ENCODE data around the gene INSM2.

Gene INSM2

GRCh38 chr14:35535483-35536112, 1.6 kb downstream of the INSM2 start:
- Histone ChIP-seq H3K4me2 (no peak overlapping the region), H3K4me3 (no peak overlapping the region), H3K27me3 (peaks cover 54% of the 10 kb centered on the region), H3K9ac (no peak overlapping the region), H3K9me3 (peaks cover 11% of the 10 kb centered on the region), H3K4me1 (peaks cover 31% of the 10 kb centered on the region), H3K36me3 (no peaks in the 10 kb centered on the region), H4K20me1 (peaks cover 26% of the 10 kb centered on the region), H3K27ac (no peak overlapping the region)
- no peak for TF ChIP-seq Cebpa-rat (IDR thresholded peaks at IDR 0.05)

- Histone ChIP-seq H3K4me3 (no peak overlapping the region), H3K27me3 (peaks cover 11% of the 10 kb centered on the region), H3K9me3 (peaks cover 7% of the 10 kb centered on the region), H3K36me3 (no peaks in the 10 kb centered on the region), H3K9ac (no peak overlapping the region), H3K4me2 (peak overlapping the region; percentile 62), H3K4me1 (peaks cover 14% of the 10 kb centered on the region), H4K20me1 (peaks cover 8% of the 10 kb centered on the region), H3K27ac (no peak overlapping the region)
- no peak for TF ChIP-seq Cebpa-rat (IDR thresholded peaks at IDR 0.05)
These were observed 6.0 kb downstream of the INSM2 start for GRCh38 chr14:35539969-35540368.

GRCh38 chr14:35543006-35543405, 9.0 kb downstream of the INSM2 start:
- H4K20me1 ChIP-seq, result no peaks in the 10 kb centered on the region
- H3K4me3 ChIP-seq, result no peak overlapping the region
- TF ChIP-seq Cebpa-rat (IDR thresholded peaks at IDR 0.05), result no peak
- no peaks in the 10 kb centered on the region for H3K27me3 ChIP-seq
- no peaks in the 10 kb centered on the region for H3K9me3 ChIP-seq
- H3K9ac ChIP-seq, result no peak overlapping the region
- peaks cover 13% of the 10 kb centered on the region for H3K4me1 ChIP-seq
- no peak overlapping the region for H3K27ac ChIP-seq
- H3K36me3 ChIP-seq, result no peaks in the 10 kb centered on the region
- no peak overlapping the region for H3K4me2 ChIP-seq

GRCh38 chr14:35549551-35549950, 15.6 kb downstream of the INSM2 start:
- no peaks in the 10 kb centered on the region for H3K36me3 ChIP-seq
- H3K27ac ChIP-seq, result no peak overlapping the region
- no peak overlapping the region for H3K9ac ChIP-seq
- H3K4me3 ChIP-seq, result no peak overlapping the region
- H3K4me2 ChIP-seq, result no peak overlapping the region
- no peaks in the 10 kb centered on the region for H3K27me3 ChIP-seq
- TF ChIP-seq Cebpa-rat (IDR thresholded peaks at IDR 0.05), result no peak
- H4K20me1 ChIP-seq, result no peaks in the 10 kb centered on the region
- no peaks in the 10 kb centered on the region for H3K4me1 ChIP-seq
- no peaks in the 10 kb centered on the region for H3K9me3 ChIP-seq

- no peak for TF ChIP-seq Cebpa-rat (IDR thresholded peaks at IDR 0.05)
- Histone ChIP-seq H3K4me1 (no peaks in the 10 kb centered on the region), H3K4me2 (no peak overlapping the region), H3K9me3 (no peaks in the 10 kb centered on the region), H3K9ac (no peak overlapping the region), H3K27me3 (no peaks in the 10 kb centered on the region), H4K20me1 (no peaks in the 10 kb centered on the region), H3K4me3 (no peak overlapping the region), H3K27ac (no peak overlapping the region), H3K36me3 (no peaks in the 10 kb centered on the region)
These were observed 17.1 kb downstream of the INSM2 start for GRCh38 chr14:35551081-35551480.

DNA sequence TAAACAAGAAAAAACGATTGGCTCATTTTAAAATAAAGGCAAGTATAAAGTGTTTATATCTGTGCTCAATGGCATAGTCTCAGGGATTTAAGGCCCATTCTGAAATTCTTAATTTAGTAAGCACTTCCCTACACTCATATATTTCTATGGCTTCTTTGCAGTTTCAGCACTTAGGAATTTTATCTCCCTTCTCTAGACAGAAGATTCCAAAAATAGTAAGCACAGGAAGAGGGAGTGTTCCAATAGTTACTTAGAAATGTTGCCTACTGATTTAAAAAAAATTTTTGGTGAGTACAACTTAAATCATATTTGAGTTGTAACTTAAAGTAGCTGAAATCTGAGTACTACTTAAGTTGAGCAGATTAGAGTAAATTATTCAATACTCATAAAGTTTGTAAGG, 19.8 kb downstream of the INSM2 start:
- H3K4me3 ChIP-seq, result no peak overlapping the region

DNA sequence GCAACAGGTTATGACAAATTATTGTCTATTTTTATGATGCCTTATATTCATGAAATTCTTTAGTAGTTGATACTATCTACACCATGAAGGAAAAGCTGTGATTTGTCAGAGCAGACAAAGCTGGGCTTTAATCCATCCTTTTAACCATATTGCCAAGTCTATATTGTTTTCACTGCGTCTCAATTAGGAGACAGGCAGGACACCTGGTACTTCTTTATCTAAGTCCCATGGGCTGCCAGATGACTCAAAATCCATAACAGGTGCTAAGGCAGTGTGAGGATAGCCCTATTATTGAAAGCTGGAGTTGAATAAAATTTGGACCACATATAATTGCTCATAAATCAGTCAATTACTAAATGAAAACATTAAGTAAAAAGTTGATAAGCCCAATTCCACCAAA, 22.6 kb downstream of the INSM2 start:
- no peak for TF ChIP-seq Cebpa-rat (IDR thresholded peaks at IDR 0.05)
- Histone ChIP-seq H3K4me3 (no peak overlapping the region), H3K4me2 (no peak overlapping the region), H3K27ac (no peak overlapping the region), H3K9ac (no peak overlapping the region), H3K4me1 (no peaks in the 10 kb centered on the region), H4K20me1 (no peaks in the 10 kb centered on the region), H3K9me3 (no peaks in the 10 kb centered on the region), H3K27me3 (no peaks in the 10 kb centered on the region), H3K36me3 (no peaks in the 10 kb centered on the region)

More for the DNA sequence above, 19.8 kb downstream of the INSM2 start:
- no peak overlapping the region for H3K27ac ChIP-seq
- H3K27me3 ChIP-seq, result no peaks in the 10 kb centered on the region
- no peaks in the 10 kb centered on the region for H3K4me1 ChIP-seq
- H4K20me1 ChIP-seq, result no peaks in the 10 kb centered on the region
- no peaks in the 10 kb centered on the region for H3K9me3 ChIP-seq
- H3K36me3 ChIP-seq, result no peaks in the 10 kb centered on the region
- no peak for TF ChIP-seq Cebpa-rat (IDR thresholded peaks at IDR 0.05)
- H3K9ac ChIP-seq, result no peak overlapping the region
- no peak overlapping the region for H3K4me2 ChIP-seq

- no peaks in the 10 kb centered on the region for H3K4me1 ChIP-seq
- no peak overlapping the region for H3K4me2 ChIP-seq
- H3K36me3 ChIP-seq, result no peaks in the 10 kb centered on the region
- no peaks in the 10 kb centered on the region for H3K27me3 ChIP-seq
- TF ChIP-seq Cebpa-rat (IDR thresholded peaks at IDR 0.05), result no peak
- no peak overlapping the region for H3K4me3 ChIP-seq
- no peaks in the 10 kb centered on the region for H3K9me3 ChIP-seq
- H3K9ac ChIP-seq, result no peak overlapping the region
- no peak overlapping the region for H3K27ac ChIP-seq
- no peaks in the 10 kb centered on the region for H4K20me1 ChIP-seq
These were observed 23.3 kb downstream of the INSM2 start for GRCh38 chr14:35557221-35557747.

DNA sequence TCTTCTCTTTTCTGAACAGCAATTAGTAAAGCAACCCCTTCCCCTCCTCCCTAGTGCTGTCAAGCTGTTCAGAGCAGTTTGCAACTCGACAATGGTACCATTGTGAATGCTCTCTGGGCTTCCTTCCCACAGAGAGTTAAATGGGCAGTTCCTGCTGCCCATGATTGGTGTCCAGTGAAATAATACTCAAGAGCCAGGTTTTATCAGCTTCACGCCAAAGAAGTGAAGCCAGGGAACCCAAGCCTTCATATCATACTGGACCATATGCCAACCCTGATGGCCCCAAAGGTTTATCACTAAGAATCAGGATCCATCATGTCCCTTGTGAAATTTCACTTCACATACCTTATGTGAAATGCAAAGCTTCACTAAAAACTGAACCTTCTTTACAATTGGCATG, 24.7 kb downstream of the INSM2 start:
- H3K4me3 ChIP-seq, result no peak overlapping the region
- TF ChIP-seq Cebpa-rat (IDR thresholded peaks at IDR 0.05), result no peak
- H3K9me3 ChIP-seq, result no peaks in the 10 kb centered on the region
- H3K36me3 ChIP-seq, result no peaks in the 10 kb centered on the region
- no peak overlapping the region for H3K4me2 ChIP-seq
- H3K4me1 ChIP-seq, result no peaks in the 10 kb centered on the region
- no peaks in the 10 kb centered on the region for H3K27me3 ChIP-seq
- H4K20me1 ChIP-seq, result no peaks in the 10 kb centered on the region
- no peak overlapping the region for H3K27ac ChIP-seq
- no peak overlapping the region for H3K9ac ChIP-seq

DNA sequence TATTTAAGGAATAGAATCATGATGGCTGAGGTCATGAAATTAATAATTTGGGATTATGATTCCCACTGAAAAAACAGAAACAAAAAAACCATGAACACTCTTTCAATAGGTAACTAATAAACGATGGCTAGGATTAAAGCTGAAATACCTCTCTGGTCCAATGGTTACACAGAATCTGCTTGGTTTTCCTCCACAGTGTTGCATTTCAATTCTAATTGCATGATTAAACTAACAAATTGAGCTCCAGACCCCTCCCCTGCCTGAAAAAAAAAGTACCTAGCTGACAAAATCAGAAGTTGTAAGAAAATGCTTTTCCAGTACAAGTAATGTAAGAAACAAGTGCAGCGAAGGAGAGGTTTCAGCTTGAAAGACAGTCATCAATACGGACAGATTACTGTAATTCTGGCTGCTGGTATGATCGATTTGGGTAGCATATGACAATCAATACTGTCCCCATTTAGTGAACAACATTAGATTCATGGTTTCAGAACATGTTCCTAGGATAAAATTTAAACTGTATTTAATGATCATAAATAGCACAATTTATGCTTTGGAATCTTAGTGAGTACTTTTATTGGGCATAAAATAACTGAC, 32.0 kb downstream of the INSM2 start:
- no peak for TF ChIP-seq Cebpa-rat (IDR thresholded peaks at IDR 0.05)
- Histone ChIP-seq H3K27me3 (no peaks in the 10 kb centered on the region), H3K4me1 (no peaks in the 10 kb centered on the region), H3K9me3 (no peaks in the 10 kb centered on the region), H3K4me3 (no peak overlapping the region), H3K36me3 (no peaks in the 10 kb centered on the region), H4K20me1 (no peaks in the 10 kb centered on the region), H3K27ac (no peak overlapping the region), H3K4me2 (no peak overlapping the region), H3K9ac (no peak overlapping the region)

All from BLaER1 (cell line).